ENCODE measurements around the gene C17orf75. TPM values are rescaled to one million over a fixed set of nuclear protein-coding genes. Genes with fewer than 3 reads are reported as not detected.

Gene C17orf75
- total and polyA plus RNA-seq, 12 donors: 10.7 to 25.6 (median 21.0) TPM

GRCh38 chr17:32370426-32370825 lies 28.5 kb upstream of the C17orf75 start:
- DNase-seq (no peak), ATAC-seq (no peak)
- Histone ChIP-seq H3K27ac (no peak overlapping the region), H3K36me3 (peaks cover 0 to 100% (median 84%) of the 10 kb centered on the region in 9 donors), H3K4me1 (peaks cover 0 to 5% (median 0%) of the 10 kb centered on the region in 9 donors), H3K4me3 (no peak overlapping the region), H3K27me3 (no peaks in the 10 kb centered on the region), H3K9me3 (no peaks in the 10 kb centered on the region)
- intact Hi-C loops (cut with DNase I): no loop called here
- TF ChIP-seq CTCF (IDR thresholded peaks at IDR 0.05): no peak
- WGBS, 2 donors: 49 to 64% methylated on average over 1 of the region's 1 CpG

GRCh38 chr17:32361270-32361669 lies 19.3 kb upstream of the C17orf75 start:
- ATAC-seq (no peak), DNase-seq (no peak)
- TF ChIP-seq CTCF (IDR thresholded peaks at IDR 0.05): no peak
- Histone ChIP-seq H3K4me1 (peaks cover 3 to 34% (median 18%) of the 10 kb centered on the region in 9 donors), H3K4me3 (no peak overlapping the region), H3K27ac (no peak overlapping the region), H3K27me3 (no peaks in the 10 kb centered on the region), H3K9me3 (no peaks in the 10 kb centered on the region), H3K36me3 (peaks cover 0 to 100% (median 78%) of the 10 kb centered on the region in 9 donors)
- 95 to 96% methylated on average over 1 of the region's 1 CpG for WGBS, 2 donors
- intact Hi-C loops (cut with DNase I): no loop called here

- intact Hi-C loops (cut with DNase I): loop anchor here in 1 of 10 donors (10.0 kb wide), 1 partner anchor 87 kb away; the partner anchor contains the start of gene PSMD11
These were observed 15.6 kb upstream of the C17orf75 start for GRCh38 chr17:32357615-32358014.

GRCh38 chr17:32356750-32357149 lies 14.8 kb upstream of the C17orf75 start:
- Histone ChIP-seq H3K9me3 (no peaks in the 10 kb centered on the region), H3K4me1 (peaks cover 17 to 73% (median 63%) of the 10 kb centered on the region in 9 donors), H3K36me3 (peaks cover 0 to 100% (median 44%) of the 10 kb centered on the region in 9 donors), H3K27me3 (no peaks in the 10 kb centered on the region), H3K27ac (no peak overlapping the region), H3K4me3 (no peak overlapping the region)
- WGBS, 2 donors: 96 to 97% methylated on average over 5 of the region's 5 CpGs
- DNase-seq (no peak), ATAC-seq (no peak)
- intact Hi-C loops (cut with DNase I): loop anchor here in 1 of 10 donors (10.0 kb wide), 1 partner anchor 88 kb away; the partner anchor contains the start of gene PSMD11
- no peak for TF ChIP-seq CTCF (IDR thresholded peaks at IDR 0.05)

More at GRCh38 chr17:32357615-32358014, 15.6 kb upstream of the C17orf75 start:
- Histone ChIP-seq H3K4me3 (no peak overlapping the region), H3K9me3 (no peaks in the 10 kb centered on the region), H3K27me3 (no peaks in the 10 kb centered on the region), H3K27ac (no peak overlapping the region), H3K36me3 (peaks cover 0 to 100% (median 53%) of the 10 kb centered on the region in 9 donors), H3K4me1 (peaks cover 13 to 68% (median 54%) of the 10 kb centered on the region in 9 donors)
- ATAC-seq (no peak), DNase-seq (no peak)
- no peak for TF ChIP-seq CTCF (IDR thresholded peaks at IDR 0.05)
- WGBS, 2 donors: 85 to 92% methylated on average over 8 of the region's 8 CpGs

Data from heart right ventricle (tissue), 16 donors.